HTR-8/SVneo (cell line): Measurements from ENCODE around the gene LIPK.
"Not testable (repeated sequence)": the region's sequence is repeated elsewhere in the genome, so short reads cannot be mapped to it uniquely, and the experiment has no call there.

Experiments
- DNase-seq: peaks from one replicate; pipeline ENCODE4 v3.0.0; 2011; ENCODE audit warnings: low spot score, mixed read lengths; ENCODE audit not compliant: insufficient read length
- FAIRE-seq: peaks from 2 replicates; lab custom pipeline; 2011; peaks lifted over from hg19 to GRCh38; lab: Jason Lieb, UNC

Gene LIPK

DNA sequence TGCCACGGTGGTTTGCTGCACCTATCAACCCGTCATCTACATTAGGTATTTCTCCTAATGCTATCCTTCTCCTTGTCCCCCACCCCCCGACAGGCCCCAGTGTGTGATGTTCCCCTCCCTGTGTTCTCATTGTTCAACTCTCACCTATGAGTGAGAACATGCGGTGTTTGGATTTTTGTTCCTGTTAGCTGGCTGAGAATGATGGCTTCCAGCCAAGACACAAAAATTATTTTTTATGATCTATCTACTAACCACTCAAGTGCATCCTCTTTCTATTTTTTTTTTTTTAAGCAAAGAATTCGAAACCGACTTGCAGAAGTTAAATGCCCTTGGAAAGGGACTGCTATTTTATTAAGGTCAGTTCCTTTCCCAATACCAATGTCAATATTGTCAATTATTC is 3.3 kb downstream of the LIPK start:
- not testable (repeated sequence) for FAIRE-seq

DNA sequence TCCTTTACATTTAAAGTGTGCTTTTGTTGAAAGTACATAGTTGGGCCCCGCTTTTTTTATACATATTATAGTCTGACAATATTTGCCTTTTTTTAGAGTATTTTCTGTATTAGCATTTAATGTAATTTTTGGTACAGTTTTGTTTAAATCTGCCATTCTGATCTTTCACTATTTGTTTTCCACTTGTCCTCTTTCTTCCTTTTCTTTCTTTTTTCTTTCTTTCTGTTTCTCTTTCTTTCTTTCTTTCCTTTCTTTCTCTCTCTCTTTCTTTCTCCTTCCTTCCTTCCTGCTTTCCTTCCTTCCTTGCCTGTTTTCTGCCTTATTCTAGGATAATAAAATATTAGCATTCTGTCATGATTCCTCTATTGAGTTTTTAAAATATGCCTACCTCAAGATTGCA is 9.5 kb downstream of the LIPK start:
- FAIRE-seq (no peak), DNase-seq (no peak)

More for the DNA sequence above, 3.3 kb downstream of the LIPK start:
- not testable (repeated sequence) for DNase-seq

DNA sequence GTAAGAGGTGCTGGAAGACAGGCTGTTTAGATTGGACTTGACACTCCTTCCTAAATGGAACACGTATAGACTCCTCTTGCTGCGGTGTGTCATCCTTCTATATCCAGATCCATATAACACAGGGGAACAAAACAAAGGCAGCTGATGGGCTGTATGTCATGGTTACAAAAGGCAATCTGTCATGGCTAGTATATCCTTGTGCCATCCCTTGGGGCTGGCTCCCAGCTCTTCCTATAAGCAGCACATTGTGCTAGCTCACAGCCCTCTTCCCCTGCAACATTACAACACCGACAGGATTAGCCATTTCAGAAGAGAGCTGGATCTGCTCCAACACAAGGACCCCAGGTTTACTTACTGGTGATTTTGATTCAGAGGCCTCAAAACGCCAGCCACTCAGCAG is 15.3 kb downstream of the LIPK start:
- FAIRE-seq (no peak), DNase-seq (no peak)

DNA sequence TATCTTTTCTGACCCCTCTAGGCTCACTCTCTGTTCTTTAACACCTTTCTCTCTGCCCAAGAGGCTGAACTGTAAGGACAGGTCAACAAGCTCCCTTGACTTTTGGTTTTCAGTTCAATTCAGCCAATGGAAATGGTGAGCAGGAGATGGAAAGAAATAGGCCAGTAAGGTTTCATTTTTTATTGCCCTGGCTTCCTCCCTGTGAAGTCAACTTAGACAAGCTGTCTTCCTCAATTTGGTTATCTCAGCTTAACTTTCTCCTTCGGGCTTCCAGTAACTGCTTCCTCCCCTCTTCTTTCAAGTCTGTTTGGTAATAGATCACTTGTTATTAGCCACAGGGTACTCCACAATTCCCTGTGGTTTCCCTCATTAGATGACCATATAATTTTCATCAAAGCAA is 19.7 kb downstream of the LIPK start:
- FAIRE-seq (no peak), DNase-seq (no peak)

DNA sequence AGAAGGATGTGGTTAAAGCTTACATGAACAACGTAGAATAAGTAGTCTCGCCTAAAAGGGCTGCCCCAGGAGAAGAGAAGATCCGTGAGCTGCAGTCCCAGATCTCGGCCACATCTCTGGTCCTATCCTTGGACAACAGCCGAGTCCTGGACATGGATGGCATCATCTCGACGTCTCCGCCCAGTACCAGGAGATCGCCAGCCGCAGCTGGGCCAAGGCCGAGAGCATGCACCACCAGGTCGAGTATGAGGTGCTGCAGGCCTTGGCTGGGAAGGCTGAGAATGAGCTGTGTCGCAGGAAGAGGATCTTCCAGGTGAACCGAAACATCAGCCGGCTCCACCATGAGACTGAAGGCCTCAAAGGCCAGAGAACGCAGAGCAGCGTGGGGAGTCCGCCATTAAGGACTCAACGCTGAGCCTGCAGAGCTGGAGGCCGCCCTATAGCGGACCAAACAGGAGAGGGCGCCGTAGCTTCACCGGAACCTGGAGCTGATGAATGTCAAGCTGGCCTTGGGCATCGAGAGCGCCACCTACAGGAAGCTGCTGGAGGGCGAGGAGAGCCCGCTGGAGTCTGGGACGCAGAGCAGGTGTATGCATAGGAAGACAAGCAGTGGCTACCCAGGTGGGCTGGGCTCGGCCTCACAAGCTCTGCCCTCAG is 22.2 kb downstream of the LIPK start:
- FAIRE-seq = no peak
- no peak for DNase-seq

DNA sequence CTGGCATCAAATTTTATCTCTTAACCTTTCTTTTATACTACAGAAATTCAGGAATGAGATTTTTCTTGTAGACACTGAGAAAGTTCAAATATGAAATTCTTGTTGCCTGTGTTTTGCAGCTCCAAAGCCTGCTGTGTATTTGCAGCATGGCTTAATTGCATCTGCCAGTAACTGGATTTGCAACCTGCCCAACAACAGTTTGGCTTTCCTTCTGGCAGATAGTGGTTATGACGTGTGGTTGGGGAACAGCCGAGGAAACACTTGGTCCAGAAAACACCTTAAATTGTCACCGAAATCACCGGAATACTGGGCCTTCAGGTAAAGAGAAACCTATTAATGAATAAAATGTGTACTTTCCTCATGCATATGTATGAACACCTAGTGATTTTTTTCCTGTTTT is 24.8 kb downstream of the LIPK start:
- no peak for DNase-seq

DNA sequence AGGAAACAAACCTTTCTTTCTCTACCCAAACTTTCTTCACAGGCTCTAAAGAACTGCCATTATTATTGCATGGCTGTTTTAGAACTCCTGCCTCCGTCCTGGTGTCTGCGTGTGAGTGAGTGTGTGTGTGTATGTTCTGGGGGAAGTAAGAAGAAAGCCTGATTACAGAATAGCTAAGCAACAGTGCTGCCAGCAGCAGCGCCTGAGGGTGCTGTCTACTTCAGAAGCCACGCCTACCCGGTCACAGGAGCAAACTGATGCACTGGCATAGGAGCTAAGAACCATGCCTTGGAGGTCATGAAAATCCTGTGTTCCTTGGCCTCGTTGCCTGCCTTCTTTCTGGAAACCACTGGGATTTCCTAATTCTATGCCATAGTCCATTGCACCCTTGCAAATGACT is 25.2 kb downstream of the LIPK start:
- no peak for DNase-seq
- FAIRE-seq = no peak

More for the DNA sequence above, 24.8 kb downstream of the LIPK start:
- FAIRE-seq = no peak

DNA sequence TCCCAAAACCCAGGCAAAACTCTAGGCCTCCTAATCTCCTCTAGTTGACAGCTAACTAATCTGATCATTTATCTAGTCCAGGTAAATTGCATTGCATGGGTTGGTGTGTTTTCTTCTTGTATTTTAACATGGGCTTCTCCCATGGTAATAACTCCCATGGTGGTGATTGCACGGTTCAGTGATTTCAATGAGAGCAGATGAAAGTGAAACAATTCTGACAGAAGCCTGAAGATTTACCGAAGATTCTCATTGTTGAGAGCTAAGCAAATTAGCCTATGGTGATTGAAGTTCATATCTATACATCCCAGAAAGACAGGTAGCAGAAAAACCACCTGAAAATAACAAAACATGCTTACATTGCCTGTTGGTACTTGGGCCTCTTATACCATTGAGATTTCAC is 27.2 kb downstream of the LIPK start:
- FAIRE-seq (no peak), DNase-seq (no peak)

DNA sequence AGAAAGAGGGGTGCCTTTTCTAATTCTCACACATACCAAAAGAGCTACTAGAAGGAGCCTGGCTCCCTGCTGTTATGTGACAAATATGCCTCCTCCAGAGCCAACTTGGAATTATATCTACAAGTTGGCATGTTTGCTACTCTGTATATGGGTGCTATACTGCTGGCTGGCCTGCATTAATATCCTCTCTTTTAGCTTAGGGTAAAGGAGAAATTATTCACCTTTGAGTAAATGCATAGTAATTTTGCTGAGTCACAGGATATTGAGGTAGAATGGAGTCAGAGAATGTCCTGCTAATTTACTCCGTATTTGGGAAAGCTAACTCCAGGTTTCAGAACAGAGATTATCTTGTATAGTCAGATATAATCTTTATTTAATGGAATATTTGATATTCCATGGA is 29.6 kb downstream of the LIPK start:
- FAIRE-seq = no peak
- no peak for DNase-seq

DNA sequence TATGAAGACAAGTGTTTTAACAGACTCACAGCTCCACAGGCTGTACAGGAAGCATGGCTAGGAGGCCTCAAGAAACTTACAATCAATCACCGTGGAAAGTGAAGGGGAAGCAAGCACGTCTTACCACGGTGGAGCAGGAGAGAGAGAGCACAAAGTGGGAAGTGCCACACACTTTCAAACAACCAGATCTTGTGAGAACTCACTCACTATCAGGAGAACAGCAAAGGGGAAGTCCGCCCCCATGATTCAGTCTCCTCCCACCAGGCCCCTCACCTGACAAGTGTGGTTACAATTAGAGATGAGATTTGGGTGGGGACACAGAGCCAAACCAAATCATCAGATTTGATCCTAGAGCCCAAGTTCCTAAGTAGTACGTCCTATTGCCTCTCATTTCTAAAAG is 35.9 kb downstream of the LIPK start:
- DNase-seq, FAIRE-seq: not testable (repeated sequence)

DNA sequence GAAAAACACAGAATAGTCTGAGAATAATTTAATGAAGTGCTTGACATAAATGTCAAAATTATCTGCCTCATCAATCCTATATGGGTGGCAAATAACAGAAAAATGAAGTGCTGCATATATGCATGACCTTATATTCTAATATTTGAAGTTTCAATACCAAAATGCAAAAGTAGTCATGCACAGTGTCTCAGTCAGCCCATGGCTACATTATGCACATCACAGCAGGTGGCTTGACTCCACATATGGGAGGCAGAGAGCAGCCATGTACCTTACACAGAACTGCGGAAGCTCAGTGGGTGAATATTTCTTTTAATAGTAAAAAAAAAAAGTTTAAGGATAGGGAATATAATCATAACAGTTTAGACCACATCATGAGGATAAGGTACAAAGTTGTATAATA is 36.4 kb downstream of the LIPK start:
- FAIRE-seq (no peak), DNase-seq (no peak)

DNA sequence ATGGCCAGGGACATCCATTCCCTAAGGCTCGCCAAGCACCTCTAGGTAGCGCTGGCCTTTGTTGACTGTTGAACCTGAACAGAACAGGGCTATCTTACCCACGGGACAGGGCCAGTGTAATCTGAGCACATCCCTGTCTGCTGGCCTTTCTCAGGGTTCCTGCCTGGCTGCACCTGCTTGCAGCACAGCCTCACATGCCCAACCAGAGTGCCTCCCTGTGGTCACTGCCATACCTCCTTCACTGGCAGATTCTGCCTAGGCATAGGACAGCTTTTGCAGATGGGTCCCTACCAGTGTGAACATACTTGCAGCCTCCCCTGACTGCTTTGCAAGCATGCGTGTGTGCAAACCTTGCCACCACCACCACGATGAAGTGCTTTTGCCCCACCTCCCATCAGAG is 38.0 kb downstream of the LIPK start:
- FAIRE-seq = no peak
- DNase-seq = no peak

DNA sequence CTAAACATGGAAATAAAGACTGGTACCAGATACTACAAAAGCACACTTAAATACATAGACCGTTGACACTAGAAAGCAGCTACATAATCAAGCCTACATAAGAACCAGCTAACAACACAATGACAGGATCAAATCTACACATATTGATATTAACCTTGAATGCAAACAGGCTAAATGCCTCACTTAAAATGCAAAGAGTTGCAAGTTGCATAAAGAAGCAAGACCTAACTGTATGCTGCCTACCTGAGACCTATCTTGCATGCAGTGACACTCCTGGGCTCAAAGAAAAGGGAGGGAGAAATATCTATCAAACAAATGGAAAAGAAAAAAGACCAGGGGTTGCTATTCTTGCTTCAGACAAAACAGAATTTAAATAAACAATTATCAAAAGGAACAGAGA is 39.6 kb downstream of the LIPK start:
- FAIRE-seq = no peak
- no peak for DNase-seq

DNA sequence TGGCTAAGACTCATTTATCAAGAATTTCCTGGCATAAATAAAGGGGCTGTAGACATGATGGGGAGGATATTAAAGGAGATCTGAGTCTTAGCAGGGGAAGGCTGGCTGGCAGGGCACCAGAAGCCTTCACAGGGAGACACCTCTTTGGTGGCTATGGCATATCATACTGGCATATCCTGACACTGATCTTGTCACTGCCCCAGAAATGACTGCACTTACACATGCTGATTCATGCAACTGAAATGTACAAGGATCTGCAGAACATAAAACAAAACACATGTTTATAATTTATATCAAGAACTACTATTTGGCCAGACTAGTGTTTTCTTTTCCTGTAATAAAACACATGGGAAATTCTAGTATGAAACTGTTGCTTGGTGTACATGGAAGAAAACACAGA is 48.2 kb downstream of the LIPK start:
- FAIRE-seq (no peak), DNase-seq (no peak)

DNA sequence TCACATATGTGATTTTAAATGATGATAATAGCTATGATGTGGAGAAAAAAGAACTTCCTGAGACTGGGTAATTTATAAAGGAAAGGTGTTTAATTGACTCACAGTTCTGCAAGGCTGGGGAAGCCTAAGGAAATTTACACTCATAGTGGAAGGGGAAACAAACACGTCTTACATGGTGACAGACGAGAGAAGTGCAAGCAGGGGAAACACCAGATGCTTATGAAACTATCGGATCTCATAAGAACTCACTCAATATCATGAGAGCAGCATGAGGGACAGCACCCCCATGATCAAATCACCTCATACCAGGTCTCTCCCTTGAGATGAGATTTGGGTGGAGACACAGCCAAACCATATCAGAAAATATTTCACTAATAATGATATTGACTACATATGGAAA is 49.7 kb downstream of the LIPK start:
- FAIRE-seq (no peak), DNase-seq (no peak)

DNA sequence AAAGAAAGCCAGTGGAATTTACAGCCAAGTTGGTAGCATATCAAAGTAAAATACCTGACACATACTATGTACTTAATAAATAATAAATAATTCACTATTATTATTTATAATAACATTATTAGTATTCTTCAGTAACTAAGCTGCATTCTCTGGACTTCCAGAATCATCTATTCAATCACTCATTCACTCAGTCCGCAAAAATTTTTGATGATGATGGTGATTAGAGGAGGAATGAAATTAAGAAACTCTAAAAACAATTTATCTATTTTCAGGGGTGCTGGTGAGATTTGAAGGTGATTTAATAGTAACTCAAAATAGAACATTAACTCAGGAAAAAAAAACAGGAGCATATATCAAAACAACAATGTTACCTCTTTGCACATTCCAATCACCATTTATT is 50.6 kb downstream of the LIPK start:
- FAIRE-seq (no peak), DNase-seq (no peak)

DNA sequence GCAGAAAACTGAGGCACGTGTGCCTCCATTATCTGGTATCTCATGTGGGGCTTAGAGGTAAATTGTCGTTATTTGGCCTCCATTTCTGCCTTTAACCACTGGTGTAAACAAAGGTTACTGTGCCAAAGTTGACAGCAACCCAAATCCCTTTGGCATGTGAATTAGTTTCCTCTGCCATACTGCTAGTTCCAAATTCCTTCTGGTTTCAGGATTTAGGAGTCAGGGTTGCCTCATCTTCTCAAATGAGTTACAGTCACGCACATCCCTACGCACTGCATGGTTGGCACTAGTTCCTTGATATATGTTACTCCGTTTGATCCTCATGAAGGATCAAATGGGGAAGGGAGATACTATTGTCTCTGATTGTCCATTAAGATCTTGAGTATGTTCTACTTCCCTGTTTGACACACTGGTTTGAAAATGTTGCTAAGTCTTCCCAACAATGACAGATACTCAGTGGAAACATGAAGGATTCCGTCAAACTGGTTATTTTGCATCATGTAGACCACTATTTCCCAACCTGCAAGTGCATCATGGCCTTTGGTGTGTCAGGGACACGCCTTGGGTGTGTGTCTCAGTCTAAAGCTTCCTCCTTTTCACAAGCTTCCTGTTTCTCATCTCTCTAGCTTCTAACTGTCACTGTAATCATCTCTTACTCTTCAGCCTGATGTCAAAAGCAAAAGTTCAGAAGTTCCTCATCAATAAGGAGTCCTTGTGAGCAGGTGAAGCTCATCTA is 53.5 kb downstream of the LIPK start, which contains the start of gene LIPN:
Gene LIPN, plus strand, starts transcription at position 655 of the 736 bp plus-strand sequence. CDS start 1,386 bp downstream, outside the sequence.
- DNase-seq (no peak), FAIRE-seq (no peak)

DNA sequence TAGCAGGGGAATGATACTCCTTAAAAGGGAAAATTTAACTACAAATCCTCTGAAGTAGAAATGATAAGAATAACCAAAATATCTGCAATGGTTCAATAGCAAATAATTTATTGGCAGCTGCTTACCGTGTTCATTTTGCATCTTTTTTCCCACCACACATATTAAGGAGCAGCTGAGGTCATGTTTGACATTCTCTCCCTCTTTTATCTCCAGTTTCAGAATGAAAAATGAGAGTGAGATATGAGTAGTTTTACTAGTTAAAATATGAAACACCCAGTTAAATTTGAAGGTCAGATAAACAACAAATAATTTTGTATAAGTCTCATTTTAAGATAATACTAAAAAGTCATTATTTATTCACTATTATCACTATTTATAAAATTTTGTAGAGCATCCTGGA is 56.9 kb downstream of the LIPK start:
- no peak for DNase-seq
- no peak for FAIRE-seq

DNA sequence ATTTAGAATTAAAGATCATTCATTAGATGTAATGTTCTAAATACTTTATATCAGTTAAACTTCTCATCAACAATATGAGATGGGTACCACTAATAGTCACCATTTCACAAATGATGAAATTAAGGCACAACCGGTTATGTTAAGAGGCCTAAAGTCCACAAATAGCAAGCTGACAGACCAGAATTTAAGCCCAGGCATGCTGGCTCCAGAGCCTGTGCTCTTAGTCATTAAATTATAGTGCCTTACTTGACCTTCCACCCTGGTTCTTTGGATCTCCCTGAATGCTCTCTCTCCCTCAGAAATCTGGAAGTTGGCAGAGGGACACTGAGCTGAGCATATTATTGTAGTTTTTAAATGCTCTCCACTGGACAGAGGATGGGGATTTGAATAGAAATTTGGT is 57.4 kb downstream of the LIPK start:
- DNase-seq (no peak), FAIRE-seq (no peak)

DNA sequence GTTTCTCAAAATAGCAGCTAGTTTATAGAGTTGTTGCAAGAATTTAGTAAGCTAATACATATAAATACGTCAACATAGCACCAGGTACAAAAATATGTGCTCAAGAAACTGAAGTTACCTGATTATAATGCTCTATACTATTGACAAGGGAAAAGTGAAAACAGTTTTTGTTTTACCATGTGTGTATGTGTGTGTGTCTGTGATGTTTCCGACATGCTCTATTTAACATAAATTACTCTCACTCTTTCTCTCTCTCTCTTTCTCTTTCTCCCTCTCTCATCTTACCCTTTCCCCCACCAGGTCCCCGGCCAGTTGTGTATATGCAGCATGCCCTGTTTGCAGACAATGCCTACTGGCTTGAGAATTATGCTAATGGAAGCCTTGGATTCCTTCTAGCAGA is 58.1 kb downstream of the LIPK start:
- DNase-seq (no peak), FAIRE-seq (no peak)

DNA sequence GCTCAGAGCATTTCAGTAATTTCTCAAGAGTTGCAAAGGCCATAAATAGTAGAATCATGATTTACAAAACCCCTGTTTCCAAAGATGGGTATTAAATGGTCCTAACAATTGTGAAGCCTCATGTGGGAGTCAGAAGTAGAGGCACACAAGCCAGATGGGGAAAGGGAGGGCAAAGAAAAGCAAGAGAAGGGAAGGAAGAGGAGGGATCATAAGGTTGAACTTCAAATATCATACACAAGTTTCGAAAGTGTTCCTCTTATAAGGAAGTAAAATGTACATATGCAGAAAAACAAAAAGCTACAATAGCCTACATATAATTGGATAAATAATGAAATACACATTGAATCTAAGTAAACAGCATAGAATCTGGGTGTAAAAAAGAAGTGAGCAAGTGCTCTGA is 59.8 kb downstream of the LIPK start:
- FAIRE-seq (no peak), DNase-seq (no peak)

DNA sequence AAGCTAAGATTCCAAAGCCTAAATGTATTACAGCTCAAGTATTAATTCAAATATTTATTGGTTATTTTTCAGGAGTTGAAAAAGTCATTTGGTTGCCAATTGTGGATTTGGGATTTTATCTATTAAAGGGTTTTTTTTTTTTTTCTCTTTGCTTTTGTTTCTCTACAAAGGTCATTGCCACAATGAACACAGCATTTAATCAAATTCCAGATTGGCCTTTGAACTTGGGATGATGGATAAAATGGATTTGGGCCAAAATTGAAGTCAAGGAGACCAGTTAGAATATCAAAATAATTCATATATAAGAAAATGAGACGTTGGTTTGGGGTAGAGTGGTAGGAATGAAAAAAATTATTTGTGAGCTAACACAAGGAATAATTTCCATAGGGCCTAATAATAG is 63.3 kb downstream of the LIPK start:
- FAIRE-seq (no peak), DNase-seq (no peak)
